Ovary (tissue), 9 donors: ENCODE results near the gene AMBP. TPM values are rescaled to one million over a fixed set of nuclear protein-coding genes. Genes with fewer than 3 reads are reported as not detected.

Source experiments
- DNase-seq, 5 donors: peaks; one replicate each; pipeline ENCODE4 v3.0.0-alpha.2; 2019 to 2020
- H3K27ac ChIP-seq, 2 donors: fragments of 200-600 bp; one replicate each; pipeline versions ENCODE4 v1.5.1 to v1.8.0; 2019 to 2022
- H3K27me3 ChIP-seq: fragments of 200-600 bp; one replicate; pipeline ENCODE4 v1.8.0; 2022
- H3K36me3 ChIP-seq: fragments of 200-600 bp; sonication (generic); one replicate; pipeline ENCODE4 v1.5.1; 2019
- H3K4me1 ChIP-seq: one replicate; pipeline ENCODE4 v1.8.1; 2013; ENCODE audit warnings: mild to moderate bottlenecking, moderate library complexity; ENCODE audit not compliant: insufficient read depth
- H3K4me3 ChIP-seq: fragments of 200-600 bp; sonication (generic); one replicate; pipeline ENCODE4 v1.5.1; 2017
- H3K9me3 ChIP-seq, 2 donors: fragments of 200-600 bp in 1 of 2; sonication (generic) in 1 of 2; one replicate each; pipeline versions ENCODE4 v1.5.1 to v1.8.1; 2013 to 2019; ENCODE audit warnings: mild to moderate bottlenecking in 1 of 2, moderate library complexity in 1 of 2
- CTCF ChIP-seq, 3 donors: fragments of 450-650 bp in 2 of 3; fragments of 200-600 bp in 1 of 3; IDR thresholded peaks; one replicate each; pipeline versions ENCODE4 v1.5.1 to v1.8.0; 2016 to 2022; ENCODE audit warnings: antibody characterized with exemption in 3 of 3, mild to moderate bottlenecking in 1 of 3
- EP300 ChIP-seq: sonication (generic); formaldehyde crosslinking; IDR thresholded peaks from one replicate; pipeline ENCODE4 v1.6.1; 2017; ENCODE audit warnings: antibody characterized with exemption
- POLR2A ChIP-seq: fragments of 450-650 bp; IDR thresholded peaks from one replicate; pipeline ENCODE4 v1.6.1; 2017; ENCODE audit warnings: antibody characterized with exemption, mild to moderate bottlenecking, moderate library complexity
- WGBS, 3 donors: extraction: QIAGEN DNeasy Blood & Tissue Kit in 1 of 3; methylation state at CpG; one replicate each; pipeline versions ENCODE4 v1.1.5 to v1.1.7; 2013 to 2017; 5-methylcytosine and 5-hydroxymethylcytosine counted together
- intact Hi-C, 4 donors: fragments of 100-400 bp; cut with DNase I; formaldehyde crosslinking; loops; one replicate each; pipeline versions ENCODE4 v1.11.0 to v1.15.1; 2022 to 2023
- polyA plus RNA-seq, 2 donors: library from polyadenylated mRNA; stranded (reverse); fragments of 200-250 nt in 1 of 2; fragments of 350-450 nt in 1 of 2; fragmentation: Illumina TruSeq in 1 of 2; extraction: RNeasy Lipid Tissue Mini Kit (QIAGEN cat#74804) in 1 of 2; gene quantifications; one replicate each; pipeline ENCODE4 v1.2.3, GENCODE V29; 2013 to 2014
- total RNA-seq, 7 donors: library from RNA; depleted of rRNA in 2 of 7; stranded (reverse); fragments of >200 nt in 2 of 7; fragmentation: NEBNext Ultra II Directional in 3 of 7; extraction: Animal tissue kit (Norgen Biotek cat#: 25700) in 3 of 7; gene quantifications; one replicate each; pipeline versions ENCODE4 v1.1.0 to v1.2.4, GENCODE V29; 2016 to 2023
- donor health status: DM: no; HTN: no; CAD: no; lungs with moderate emphysema.
- donor health status: DM: no; HTN: no; CAD: no.
- donor health status: Bipolar disorder and iron deficiency.
- donor health status: DM: yes; HTN: yes; CAD: no.
- donor health status: DM: no; HTN: no; CAD: no.
- donor health status: DM: yes; HTN: yes; CAD: no.

AMBP gene
- total and polyA plus RNA-seq, 9 donors: 0.15 to 3.9 (median 0.62) TPM; not detected in 3

GRCh38 chr9:114023961-114024360 is 54.1 kb downstream of the AMBP start:
- DNase-seq: no peak
- no peak overlapping the region for H3K4me3 ChIP-seq
- intact Hi-C loops: no loop called here
- H3K27me3 ChIP-seq: no peaks in the 10 kb centered on the region
- WGBS, 3 donors: 92 to 98% (median 97%) methylated on average over 1 of the region's 1 CpG
- H3K27ac ChIP-seq: no peak overlapping the region
- no peaks in the 10 kb centered on the region for H3K36me3 ChIP-seq
- H3K9me3 ChIP-seq: no peaks in the 10 kb centered on the region
- TF ChIP-seq CTCF (IDR thresholded peaks at IDR 0.05) (no peak), POLR2A (no peak), EP300 (no peak)
- H3K4me1 ChIP-seq: no peaks in the 10 kb centered on the region

- no peak for DNase-seq
- intact Hi-C loops: no loop called here
- H3K27me3 ChIP-seq: no peaks in the 10 kb centered on the region
- 91 to 97% (median 97%) methylated on average over 3 of the region's 3 CpGs for WGBS, 3 donors
- H3K4me1 ChIP-seq: no peaks in the 10 kb centered on the region
- H3K9me3 ChIP-seq: peaks cover 0 to 7% of the 10 kb centered on the region in 2 donors
- H3K36me3 ChIP-seq: no peaks in the 10 kb centered on the region
- TF ChIP-seq POLR2A (no peak), CTCF (IDR thresholded peaks at IDR 0.05) (no peak), EP300 (no peak)
- no peak overlapping the region for H3K27ac ChIP-seq
- no peak overlapping the region for H3K4me3 ChIP-seq
Observed at GRCh38 chr9:114021578-114021977, 56.5 kb downstream of the AMBP start.

- Histone ChIP-seq H3K9me3 (peaks cover 0 to 7% of the 10 kb centered on the region in 2 donors), H3K36me3 (no peaks in the 10 kb centered on the region)
- intact Hi-C loops: no loop called here
Observed at GRCh38 chr9:114017741-114018715, 60.1 kb downstream of the AMBP start.

More at GRCh38 chr9:114017741-114018715, 60.1 kb downstream of the AMBP start:
- Histone ChIP-seq H3K4me3 (no peak overlapping the region), H3K27ac (no peak overlapping the region), H3K4me1 (no peaks in the 10 kb centered on the region), H3K27me3 (no peaks in the 10 kb centered on the region)
- TF ChIP-seq CTCF (IDR thresholded peaks at IDR 0.05): no peak
- no peak for TF ChIP-seq EP300
- no peak for TF ChIP-seq POLR2A
- peak in 2 of 5 donors; percentile 2 to 10 for DNase-seq
- WGBS, 3 donors: 88 to 91% (median 89%) methylated on average over 6 of the region's 6 CpGs
